HG03139 (cell line): Measurements from ENCODE around the gene OR2F2.

Source experiments
- ATAC-seq: cut with Tn5 transposase; IDR thresholded peaks from one replicate; pipeline ENCODE4 v1.9.1; 2021; ENCODE audit not compliant: unreplicated experiment

OR2F2 gene

GRCh38 chr7:143913945-143914615 lies 21.0 kb upstream of the OR2F2 start:
- ATAC-seq: no peak

GRCh38 chr7:143914938-143915652 lies 19.9 kb upstream of the OR2F2 start:
- ATAC-seq: no peak

GRCh38 chr7:143924851-143925250 lies 10.2 kb upstream of the OR2F2 start:
- ATAC-seq: no peak

- no peak for ATAC-seq
Measured at GRCh38 chr7:143929224-143929920, 5.7 kb upstream of the OR2F2 start.

- no peak for ATAC-seq
Measured at GRCh38 chr7:143931739-143932138, 3.3 kb upstream of the OR2F2 start.

- no peak for ATAC-seq
Measured at GRCh38 chr7:143936087-143937009, 1.3 kb downstream of the OR2F2 start.

GRCh38 chr7:143938379-143939243 lies 3.6 kb downstream of the OR2F2 start:
- no peak for ATAC-seq

- ATAC-seq: no peak
Measured at GRCh38 chr7:143945423-143945822, 10.4 kb downstream of the OR2F2 start.

GRCh38 chr7:143947111-143947510 lies 12.1 kb downstream of the OR2F2 start:
- ATAC-seq: no peak

GRCh38 chr7:143948733-143949132 lies 13.7 kb downstream of the OR2F2 start:
- ATAC-seq: no peak

GRCh38 chr7:143953421-143953820 lies 18.4 kb downstream of the OR2F2 start:
- no peak for ATAC-seq

- no peak for ATAC-seq
Measured at GRCh38 chr7:143954135-143954534, 19.1 kb downstream of the OR2F2 start.

- no peak for ATAC-seq
Measured at GRCh38 chr7:143954544-143954943, 19.5 kb downstream of the OR2F2 start, which contains the start of gene OR2F1. Gene OR2F1, plus strand, starts transcription at chr7:143954844. Its CDS starts 5,127 bp downstream, at chr7:143959971.

- no peak for ATAC-seq
Measured at GRCh38 chr7:143958781-143959180, 23.7 kb downstream of the OR2F2 start.

- no peak for ATAC-seq
Measured at GRCh38 chr7:143960813-143961610, 26.0 kb downstream of the OR2F2 start.

GRCh38 chr7:143965280-143965679 lies 30.2 kb downstream of the OR2F2 start:
- ATAC-seq: no peak

- ATAC-seq: no peak
Measured at GRCh38 chr7:143967398-143967797, 32.4 kb downstream of the OR2F2 start.

- ATAC-seq: no peak
Measured at GRCh38 chr7:143973870-143974416, 38.9 kb downstream of the OR2F2 start.

GRCh38 chr7:143974459-143974858 lies 39.4 kb downstream of the OR2F2 start:
- ATAC-seq: no peak
